GM19395 (cell line): ENCODE results near the gene TLCD3B.
A peak's percentile ranks its signal among the peaks of the same experiment; 100 is the strongest.
"Not testable (repeated sequence)": the region's sequence is repeated elsewhere in the genome, so short reads cannot be mapped to it uniquely, and the experiment has no call there.

Source experiments
- ATAC-seq: cut with Tn5 transposase; IDR thresholded peaks from one replicate; pipeline ENCODE4 v1.9.1; 2021; ENCODE audit warnings: mild to moderate bottlenecking, moderate library complexity; ENCODE audit not compliant: unreplicated experiment

The TLCD3B gene

DNA sequence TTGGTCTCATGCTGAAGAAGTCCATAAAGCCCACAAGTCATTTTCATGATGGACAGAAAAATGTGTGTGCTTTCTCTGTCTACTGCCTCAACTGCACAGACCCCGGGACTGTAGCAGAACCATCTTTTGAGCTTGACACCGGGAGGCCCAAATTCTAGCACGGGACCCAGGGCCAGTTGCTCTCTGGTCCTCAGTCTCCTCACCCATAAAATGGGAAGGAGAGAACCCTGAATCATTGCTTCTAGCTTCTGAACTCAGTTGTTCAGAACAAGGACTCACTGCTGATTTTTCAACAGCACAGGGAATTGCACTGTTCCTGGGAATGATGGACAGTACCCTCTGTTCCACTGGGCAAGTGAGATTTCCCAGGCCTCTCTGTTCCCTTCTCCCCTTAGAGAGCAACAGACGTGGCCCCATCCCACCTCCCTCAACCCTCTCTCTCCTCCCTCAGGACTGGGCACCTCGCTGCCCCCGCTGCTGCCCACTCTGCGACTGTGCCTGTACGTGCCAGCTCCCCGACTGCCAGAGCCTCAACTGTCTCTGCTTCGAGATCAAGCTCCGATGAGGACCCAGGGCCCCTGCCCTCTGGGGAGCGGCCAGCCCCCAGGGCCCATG lies 32.3 kb upstream of the TLCD3B start:
- ATAC-seq = no peak

DNA sequence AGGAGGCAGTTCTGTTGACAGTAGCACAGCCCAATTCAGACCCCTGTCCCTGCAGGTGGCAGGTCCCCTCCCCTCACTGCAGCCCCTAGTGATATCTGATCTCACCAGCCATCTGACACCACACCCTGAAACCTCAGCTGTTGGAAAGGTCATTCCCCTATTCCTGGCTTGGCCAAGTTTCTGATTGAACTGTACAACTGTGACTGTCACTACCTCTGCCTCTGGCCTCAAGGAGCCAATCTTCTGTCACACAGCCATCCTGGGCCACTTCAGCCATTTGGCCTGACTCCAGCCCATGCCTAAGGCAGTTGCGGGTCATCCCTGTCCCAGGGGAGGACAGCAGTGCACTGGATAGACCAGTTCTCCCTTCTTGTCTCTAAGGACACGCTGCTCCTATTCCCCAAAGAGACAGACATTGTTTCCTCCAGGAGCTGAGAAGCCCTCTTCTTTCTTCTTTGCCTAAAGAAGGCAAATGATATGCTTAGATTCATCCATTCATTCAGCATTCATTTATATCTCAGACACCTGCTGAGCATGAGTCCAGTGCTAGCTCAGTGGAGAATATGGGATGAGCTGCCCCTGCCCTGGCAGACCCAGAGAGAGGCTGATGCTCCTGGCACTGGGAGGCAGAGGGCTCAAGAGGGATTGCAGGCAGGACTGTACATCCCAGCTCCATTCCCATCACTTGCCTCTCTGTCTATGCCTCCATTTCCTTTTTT lies 29.9 kb upstream of the TLCD3B start:
- ATAC-seq = no peak

DNA sequence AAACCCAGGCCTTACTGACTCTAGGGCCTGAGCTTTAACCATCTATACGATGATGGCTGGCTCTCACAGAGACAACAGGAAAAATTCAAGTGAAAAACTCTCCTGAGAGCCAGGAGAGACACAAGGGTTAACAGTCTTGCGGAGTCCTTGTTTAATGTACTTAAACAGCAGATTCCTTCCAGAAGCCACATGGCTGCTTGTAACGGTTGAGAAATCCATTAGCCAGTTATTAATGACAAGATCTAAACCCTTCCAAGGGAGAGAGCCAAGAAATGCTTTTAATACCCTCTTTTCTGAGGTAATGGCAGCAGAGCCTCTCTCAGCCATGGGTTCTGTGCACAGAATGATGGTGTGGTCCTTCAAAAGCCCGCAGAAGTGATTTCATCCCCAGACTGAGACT lies 29.3 kb upstream of the TLCD3B start:
- no peak for ATAC-seq

DNA sequence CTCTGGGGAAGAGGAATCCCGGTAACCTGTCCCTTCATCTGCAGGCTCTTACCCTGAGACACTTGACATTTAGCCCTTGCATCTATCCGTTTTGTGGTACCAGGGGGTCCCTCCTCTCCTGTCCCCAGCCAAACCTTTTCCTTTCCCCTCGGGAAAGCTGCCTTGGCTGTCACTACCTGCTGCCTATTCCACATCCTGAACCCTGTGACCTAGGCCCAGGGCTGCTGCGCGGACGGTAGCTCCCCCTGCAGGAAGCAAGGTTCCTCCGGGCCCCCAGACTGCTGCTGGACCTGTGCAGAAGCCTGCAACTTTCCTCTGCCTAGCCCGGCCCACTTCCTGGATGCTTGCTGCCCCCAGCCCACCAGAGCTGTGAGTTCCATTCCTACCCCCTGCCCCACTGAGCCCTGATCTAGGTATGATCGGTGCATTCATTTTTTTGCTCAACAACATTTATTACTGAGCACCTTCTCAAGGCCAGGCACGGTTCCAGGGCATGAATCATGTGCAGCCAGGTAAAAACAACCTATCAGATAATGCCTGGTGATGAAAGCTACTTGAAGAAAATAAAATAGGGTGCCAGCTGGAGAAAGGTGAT lies 24.0 kb upstream of the TLCD3B start:
- no peak for ATAC-seq

DNA sequence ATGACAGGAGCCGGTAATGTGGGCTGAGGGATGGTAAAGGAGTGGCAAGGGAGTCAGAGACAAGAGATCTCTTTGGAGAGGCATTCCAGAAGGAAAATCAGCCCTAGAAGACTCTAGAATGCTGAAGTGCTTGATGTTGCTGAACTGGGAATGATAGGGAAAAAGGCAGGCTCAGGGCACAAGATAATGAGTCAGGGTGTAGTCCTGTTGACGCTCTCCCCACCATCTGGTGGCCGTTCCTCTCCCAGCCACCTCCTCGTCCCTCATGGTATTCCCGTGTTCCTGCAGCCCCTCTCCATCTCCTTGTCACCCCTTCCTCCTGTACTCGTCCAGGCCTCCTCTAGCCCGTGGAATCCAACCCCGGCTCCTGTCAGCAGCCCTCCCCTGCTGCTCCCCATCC lies 23.4 kb upstream of the TLCD3B start:
- no peak for ATAC-seq

DNA sequence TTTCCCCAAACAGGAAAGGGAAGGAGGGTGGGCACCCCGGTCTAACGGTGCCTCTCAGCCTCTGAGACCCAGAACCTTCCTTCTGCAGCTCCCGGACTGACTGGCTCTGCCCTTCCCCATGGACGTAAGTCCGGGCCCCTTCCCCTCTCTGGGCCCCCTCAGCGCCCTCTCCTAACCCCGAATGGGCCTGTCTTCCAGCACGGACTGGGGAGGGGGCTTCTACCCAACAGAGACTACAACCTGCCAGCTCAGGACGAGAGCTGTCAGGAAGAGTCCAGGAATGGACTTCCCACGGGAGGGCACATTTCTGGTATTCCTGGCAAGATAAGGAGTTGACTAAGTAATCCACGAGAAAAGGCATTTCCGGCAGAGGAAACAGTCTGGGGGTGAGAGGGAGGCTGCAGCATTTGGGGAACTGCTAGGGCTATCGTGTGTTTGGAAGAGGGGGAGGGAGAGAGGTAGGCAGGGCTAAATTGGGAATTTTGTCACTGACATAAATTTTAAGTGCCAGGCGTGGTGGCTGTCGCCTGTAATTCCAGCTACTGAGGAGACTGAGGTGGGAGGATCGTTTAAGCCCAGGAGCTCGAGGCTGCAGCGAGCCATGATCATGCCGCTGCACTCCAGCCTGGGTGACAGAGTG lies 22.4 kb upstream of the TLCD3B start:
- no peak for ATAC-seq

DNA sequence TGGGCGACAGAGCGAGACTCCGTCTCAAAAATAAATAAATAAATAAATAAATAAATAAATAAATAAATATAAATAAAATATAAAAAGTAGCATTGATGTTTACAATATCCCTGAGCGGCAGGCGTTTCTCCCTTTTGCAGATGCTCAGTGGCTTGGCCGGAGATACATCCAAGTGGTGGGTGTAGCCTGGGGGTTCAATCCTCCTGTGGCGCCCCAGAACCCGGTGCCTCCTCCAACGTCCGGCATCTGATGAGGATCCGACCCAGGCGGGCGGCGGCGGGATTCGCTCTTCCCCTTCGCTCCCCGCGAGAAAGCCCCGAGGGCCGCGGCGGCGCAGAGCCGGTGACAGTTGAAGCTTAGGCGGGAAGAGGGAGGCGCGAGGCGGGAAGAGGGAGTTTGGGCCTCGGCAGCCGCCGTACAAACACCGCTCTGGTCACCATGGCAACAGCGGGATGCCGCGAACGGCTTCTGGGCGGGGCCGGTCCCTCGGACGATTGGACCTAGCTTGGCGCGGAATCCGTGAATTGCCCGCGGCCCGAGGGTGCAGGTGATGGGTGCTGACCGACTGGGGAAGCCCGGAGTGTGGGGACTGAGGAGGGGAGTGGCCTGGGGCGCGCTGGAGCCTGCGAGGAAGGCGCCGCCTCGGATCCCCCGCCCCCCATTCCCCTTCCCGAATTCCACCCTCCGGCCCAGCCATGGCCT lies 21.8 kb upstream of the TLCD3B start:
- ATAC-seq = peak; percentile 67

DNA sequence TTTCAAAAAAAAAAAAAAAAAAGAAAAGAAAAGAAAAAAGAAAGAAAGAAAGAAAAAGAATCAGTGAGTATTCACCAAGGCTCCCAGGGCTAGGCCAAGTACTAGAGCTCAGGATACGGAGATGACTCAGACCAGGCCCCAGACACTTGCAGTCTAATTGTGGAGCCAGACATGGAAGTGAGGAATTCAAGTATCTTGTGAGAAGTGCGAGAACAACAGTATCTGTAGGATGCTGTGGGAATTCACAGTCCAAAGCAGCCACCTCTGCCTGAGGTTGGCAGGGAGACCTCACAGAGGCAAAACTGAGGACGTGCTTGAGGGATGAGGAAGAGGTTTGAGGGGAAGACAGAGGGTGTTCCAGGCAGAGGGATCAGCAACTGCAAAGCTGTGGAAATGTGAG lies 20.4 kb upstream of the TLCD3B start:
- ATAC-seq = no peak

DNA sequence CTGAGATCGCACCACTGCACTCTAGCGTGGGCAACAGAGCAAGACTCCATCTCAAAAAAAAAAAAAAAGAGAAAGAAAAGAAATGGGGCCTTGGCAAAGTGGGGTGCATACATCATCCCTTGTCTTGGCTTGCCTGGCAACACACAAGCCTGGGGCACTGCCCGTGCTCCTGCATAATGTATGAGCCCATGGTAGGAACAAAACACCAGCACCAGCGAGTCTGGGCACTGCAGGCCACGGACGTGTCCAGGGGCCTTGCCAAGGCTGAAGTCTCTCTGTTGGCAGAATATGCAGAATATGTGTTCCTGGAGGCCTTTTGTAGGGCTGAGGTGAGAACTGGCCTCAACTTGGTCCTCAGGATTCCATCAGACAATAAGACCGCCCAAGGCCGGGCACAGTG lies 18.8 kb upstream of the TLCD3B start:
- no peak for ATAC-seq

DNA sequence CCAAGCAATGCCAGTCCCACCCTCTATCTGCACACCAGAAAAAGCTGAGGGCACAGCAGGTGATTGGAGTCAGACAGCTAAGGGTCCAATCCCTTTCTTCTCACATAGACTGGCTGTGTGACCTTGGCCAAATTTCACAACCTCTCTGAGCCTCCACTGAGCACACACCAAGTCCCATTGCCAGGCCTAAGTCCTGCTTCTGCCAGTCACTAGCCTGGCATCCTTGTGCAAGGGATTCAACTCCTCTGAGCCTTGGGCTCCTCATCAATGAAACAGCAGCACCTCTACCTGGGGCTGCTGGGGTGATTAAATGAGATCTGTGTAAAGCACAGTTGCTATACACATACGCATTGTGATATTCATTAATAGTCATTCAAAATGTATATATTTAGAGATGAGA lies 15.5 kb upstream of the TLCD3B start:
- no peak for ATAC-seq

DNA sequence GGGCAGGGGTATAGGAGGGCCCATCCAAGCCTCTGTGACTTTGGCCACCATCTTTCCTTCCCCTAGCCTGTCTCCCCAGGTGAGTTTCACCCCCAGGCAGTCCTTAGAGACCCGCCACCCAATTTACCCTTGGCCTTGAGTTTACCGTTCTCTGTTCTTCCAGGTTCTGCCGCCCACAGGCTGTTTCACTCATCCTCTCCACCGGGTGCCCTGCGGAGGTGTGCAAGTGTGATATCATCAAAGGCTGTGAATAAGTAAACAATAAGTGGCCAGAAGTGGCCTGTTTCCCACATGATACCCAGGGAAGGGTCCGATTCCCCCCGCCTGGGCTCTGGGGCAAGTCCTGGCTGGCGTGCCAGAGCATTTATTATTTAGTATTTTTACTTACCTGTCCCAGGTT lies 15.1 kb upstream of the TLCD3B start:
- no peak for ATAC-seq

DNA sequence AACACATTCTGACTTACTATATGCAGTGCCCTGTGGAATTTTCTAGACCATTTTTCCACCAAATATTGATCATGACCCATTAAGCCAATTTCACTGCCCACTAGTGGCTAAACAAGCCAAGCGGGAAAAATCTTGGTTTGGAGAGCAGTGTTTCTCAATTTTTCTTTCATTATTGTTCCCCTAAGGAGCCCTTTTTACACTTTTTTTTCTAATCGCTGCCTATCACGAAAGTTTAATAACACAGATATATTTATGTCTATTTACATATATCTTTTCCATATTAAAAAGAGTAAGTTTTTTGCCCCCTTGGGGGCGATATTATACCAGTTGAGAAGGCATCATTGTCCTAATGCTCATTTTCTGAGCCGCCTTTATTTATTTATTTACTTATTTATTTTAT lies 10.8 kb upstream of the TLCD3B start:
- ATAC-seq = no peak

DNA sequence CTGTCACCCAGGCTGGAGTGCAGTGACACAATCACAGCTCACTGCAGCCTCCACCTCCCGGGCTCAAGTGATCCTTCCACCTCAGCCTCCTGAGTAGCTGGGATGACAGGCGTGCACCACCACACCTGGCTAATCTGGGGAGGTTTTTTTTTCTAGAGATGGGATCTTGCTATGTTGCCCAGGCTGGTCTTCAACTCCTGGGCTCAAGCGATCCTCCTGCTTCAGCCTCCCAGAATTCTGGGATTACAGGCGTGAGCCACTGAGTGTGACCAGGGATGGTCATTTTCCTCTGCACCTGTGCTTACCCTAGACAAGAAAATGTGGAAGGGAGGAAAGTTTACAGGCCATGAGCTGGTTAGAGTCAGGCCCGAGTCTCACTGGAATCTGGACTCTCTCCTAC lies 9.6 kb upstream of the TLCD3B start:
- ATAC-seq = not testable (repeated sequence)

DNA sequence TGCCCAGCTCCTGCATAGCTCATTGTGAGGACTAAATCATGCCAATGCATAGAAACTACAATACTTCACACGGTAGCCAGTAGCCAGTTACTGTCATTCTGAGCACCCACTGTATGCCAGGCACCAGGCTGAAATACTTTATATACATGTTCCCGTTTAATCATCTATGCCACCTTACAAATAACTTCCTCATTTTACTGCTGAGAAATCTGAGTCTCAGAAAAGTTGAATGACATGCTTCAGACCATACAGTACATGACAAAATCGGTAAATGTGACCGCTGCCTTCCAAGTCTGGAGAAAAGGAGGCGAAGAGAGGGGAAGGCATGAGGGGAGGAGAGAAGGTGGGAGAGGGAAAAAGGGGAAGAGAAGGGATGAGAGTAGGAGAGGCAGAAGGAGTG lies 9.2 kb upstream of the TLCD3B start:
- no peak for ATAC-seq

DNA sequence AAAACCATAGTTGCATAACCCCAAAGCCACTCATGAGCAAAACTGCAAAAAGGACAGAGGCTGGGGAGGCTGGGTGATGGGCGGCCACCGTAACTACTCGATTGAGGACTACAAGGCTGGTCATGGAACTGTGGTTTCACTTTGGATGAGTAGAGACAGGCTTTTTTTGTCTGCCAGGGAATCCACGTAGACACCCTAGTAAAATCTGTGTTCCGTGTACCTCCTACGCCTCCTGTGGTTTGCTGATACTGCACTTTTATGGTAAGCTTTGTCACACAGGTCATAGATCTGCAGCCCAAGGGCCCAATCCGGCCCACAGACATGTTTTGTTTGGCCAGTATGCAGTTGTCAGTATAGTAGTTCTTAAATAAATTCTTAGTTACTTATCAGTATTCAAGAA lies 2.2 kb upstream of the TLCD3B start:
- no peak for ATAC-seq

DNA sequence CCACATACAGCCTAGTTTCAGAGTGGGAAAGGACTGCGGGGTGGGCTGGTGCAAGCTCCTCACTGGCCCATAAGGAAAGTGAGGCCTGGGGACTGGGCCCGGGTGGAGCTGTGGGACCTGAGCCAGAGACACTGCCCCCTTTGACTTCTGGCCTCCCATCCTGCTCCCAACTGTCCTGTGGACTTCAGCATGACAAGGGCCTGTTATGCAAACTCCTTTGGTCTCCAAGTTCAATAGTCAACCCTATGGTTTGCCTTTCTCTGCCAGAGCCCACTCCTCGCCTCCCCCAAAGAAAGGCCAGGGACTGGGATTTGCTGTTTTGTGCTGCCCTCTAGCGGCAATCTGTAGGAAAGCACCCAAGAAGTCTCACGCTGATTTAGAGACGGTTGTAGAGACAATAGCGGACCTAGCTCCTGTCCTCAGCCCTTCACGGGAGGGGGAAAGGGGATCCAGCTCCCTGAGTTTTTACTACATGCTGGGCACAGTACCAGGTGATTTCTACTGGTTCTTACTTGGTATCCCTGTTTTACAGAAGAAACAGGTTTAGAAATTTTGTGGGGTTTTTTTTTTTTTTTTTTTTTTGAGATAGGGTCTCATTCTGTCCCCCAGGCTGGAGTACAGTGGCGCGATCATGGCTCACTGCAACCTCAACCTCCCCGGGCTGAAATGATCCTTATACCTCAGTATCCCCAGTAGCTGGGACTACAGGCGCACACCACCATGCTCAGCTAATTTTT lies 1.2 kb upstream of the TLCD3B start:
- no peak for ATAC-seq

DNA sequence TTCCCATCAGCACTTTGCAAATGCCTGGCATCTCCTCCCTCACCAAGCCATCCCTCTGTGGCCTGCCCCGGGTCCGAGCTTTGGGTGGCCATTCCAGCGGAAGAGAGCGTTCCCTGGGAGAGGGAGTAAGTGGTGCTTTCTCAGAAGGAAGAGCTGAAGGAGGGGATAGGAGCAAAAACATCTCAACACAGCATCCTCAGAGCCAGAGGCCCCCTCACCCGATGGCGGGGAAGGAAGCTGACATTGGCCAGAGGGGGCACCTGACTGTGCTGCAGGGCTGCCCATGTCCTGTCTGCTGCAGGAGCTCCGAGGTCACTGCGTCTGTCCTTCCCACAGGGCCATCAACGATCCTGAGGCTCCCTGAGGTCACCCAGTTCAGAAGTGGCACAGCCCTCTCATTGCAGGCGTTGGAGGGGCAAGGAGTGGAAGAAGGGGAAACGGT lies 427 bp upstream of the TLCD3B start:
- no peak for ATAC-seq

DNA sequence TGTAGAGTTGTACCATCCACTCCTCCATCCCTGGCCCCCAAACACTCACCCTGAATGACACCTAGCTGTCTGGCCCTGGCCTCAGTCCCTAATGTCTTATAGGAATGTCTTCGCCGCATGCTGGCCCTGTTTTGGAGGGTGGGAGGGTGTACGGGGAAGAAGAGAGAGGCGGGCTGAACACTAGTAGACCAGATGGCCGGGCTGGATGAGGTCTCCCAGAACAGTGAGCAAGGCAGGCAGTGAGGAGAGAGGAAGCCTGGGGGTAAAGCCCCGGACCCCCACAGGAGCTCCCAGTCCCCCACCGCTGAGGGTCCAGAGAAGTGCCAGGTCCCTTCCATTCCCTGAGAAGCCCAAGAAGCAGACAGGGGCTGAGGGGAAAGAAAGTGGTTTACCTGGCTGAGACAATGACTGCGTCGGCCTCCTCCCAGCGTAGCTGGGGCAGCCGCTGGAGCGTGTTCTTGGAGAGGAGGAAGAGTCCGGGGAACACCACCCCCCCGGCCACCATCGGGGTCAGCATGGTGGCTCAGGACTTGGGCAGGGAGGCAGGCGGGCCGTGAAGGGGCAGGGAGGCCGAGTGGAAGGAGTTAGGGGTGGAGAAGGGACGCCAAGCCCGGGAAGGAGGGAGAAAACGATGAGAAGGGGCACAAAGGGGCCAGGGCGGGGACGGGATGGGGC lies 923 bp downstream of the TLCD3B start:
- no peak for ATAC-seq

DNA sequence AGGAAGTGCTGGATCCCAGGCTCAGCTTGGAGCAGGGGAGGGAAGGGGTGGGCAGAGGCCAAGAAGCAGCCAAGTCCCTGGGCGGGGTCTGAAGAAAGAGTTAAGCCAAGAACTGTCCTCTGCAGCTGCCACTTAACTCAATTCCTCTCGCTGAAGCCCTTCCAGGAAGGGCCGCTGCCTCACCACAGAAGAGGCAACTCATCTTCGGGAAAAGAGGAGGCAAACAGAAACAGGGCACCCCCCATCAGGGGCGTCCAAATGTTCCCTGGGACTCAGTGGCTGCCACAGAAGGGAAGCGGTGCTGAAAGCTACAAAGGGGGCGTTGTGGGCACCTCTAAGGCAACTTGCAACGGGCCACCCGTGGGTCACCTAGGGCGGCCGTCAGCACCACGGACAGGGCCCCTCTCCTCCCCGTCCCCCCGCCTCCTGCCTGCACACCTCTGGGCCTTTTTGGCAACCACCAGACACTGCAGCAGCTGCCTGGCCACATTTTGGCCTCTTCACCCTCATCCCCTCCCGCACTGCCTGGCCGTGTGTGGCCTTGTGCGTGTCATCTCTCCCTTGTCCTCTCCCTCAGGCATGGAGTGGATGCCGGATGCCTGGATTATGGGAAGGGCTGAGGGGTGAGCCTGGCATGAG lies 2.5 kb downstream of the TLCD3B start:
- no peak for ATAC-seq
